KOPT-K1 (cell line): ENCODE results near the gene LRRC32.

ENCODE experiments used
- H3K27ac ChIP-seq: fragments of 200-600 bp; sonication (generic); 2 replicates; pipeline ENCODE4 v1.5.1; 2016; ENCODE audit warnings: antibody characterized with exemption, mild to moderate bottlenecking, low read depth, low read length; ENCODE audit not compliant: poor library complexity, severe bottlenecking
- H3K36me3 ChIP-seq: fragments of 200-600 bp; sonication (generic); 2 replicates; pipeline ENCODE4 v1.5.1; 2017; ENCODE audit warnings: antibody characterized with exemption, mild to moderate bottlenecking, low read length, moderate library complexity; ENCODE audit not compliant: insufficient read depth
- H3K9me3 ChIP-seq: fragments of 200-600 bp; sonication (generic); 2 replicates; pipeline ENCODE4 v1.5.1; 2017; ENCODE audit warnings: antibody characterized with exemption, low read length, mild to moderate bottlenecking; ENCODE audit not compliant: insufficient read depth, poor library complexity, severe bottlenecking

The LRRC32 gene

DNA sequence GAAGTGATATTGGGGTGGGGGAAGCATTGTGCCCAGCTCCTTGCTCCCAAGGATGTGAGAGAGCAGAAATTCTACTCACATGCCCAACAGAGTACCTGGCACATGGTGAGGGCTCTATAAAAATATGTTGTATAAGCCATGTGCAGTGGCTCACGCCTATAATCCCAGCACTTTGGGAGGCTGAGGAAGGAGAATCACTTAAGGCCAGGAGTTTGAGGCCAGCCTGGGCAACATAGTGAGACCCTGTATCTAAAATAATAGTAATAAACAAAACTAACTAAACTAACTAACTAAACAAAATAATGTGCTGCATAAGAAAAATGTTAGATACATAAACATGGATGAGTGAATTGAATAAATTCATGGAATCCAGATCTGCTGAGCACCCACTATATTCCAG, 33.2 kb upstream of the LRRC32 start:
- H3K27ac ChIP-seq: no peak overlapping the region
- H3K36me3 ChIP-seq: no peaks in the 10 kb centered on the region
- no peaks in the 10 kb centered on the region for H3K9me3 ChIP-seq

DNA sequence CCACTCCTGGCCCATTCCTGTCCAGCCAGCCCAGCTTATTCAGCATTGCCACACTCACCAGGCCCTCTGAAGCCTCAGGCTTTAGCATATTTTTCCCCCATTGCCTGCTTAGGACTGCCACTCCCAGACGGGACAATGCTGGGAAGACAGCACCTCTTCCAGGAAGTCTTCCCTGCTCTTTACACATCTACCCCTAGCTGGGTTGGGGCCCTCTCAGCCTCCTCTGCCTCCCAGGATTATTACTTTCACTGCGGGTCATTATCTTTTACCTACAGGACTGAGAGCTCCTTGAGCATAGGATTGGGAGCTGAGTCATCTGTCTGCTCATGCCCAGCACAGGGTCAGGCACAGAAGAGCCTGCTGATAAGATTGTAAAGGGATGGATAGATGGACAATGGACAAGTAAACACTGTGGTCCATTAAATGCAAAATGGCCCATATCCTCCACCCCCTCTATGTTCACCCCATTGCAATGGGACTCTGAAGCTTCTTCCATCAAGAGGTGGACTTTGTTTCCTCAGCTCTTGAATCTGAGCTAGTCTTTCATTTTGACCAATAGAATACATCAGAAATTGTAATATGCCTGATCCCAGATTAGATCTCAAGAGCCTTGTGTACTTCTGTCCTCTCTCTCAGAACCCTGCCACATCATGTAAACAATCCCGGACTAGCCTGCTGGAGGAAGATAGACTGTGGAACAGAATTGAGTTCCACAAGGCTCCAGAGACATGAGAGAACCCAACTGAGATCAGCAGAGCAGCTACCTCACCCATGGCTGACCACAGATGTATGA, 32.0 kb upstream of the LRRC32 start:
- Histone ChIP-seq H3K36me3 (no peaks in the 10 kb centered on the region), H3K9me3 (no peaks in the 10 kb centered on the region), H3K27ac (no peak overlapping the region)

DNA sequence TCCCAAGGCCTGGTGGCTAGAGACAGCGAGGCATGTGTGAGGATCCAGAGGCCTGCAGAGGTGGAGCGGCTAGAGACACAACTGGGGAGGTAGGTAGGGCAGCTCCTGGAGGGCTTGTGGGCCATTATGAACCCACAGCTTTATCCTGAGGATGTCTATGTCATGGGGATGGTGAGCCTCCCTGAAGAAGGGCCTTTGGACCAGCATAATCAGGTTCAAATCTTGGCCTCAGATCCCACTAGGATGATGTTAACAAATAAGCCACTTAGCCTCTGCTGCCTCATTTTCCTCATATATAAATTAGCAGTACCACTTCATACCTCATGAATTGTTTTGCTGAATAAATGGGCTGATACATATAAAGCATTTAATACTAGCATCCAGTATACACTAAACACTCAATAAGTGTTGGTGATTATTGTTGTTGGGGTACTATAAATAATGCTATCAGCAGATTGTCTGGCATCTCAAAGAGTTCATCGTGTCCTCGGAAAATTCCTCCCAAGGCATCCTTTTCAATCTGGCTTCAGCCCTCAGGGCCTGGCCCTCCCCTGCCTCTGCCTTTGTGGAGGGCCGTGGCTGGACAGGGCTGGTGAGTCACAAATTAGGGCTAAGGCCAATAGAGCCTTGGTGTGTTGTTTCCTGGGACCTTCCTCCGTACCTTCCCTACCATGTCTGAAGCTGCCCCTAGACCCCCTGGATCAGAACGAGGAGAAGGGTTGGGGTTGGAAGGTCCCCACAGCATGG, 30.9 kb upstream of the LRRC32 start:
- Histone ChIP-seq H3K27ac (no peak overlapping the region), H3K36me3 (no peaks in the 10 kb centered on the region), H3K9me3 (no peaks in the 10 kb centered on the region)

- H3K27ac ChIP-seq: no peak overlapping the region
- no peaks in the 10 kb centered on the region for H3K9me3 ChIP-seq
- no peaks in the 10 kb centered on the region for H3K36me3 ChIP-seq
These were observed 29.9 kb upstream of the LRRC32 start for GRCh38 chr11:76700177-76701100.

- Histone ChIP-seq H3K36me3 (no peaks in the 10 kb centered on the region), H3K9me3 (no peaks in the 10 kb centered on the region), H3K27ac (no peak overlapping the region)
These were observed 29.0 kb upstream of the LRRC32 start for GRCh38 chr11:76699451-76700091.

DNA sequence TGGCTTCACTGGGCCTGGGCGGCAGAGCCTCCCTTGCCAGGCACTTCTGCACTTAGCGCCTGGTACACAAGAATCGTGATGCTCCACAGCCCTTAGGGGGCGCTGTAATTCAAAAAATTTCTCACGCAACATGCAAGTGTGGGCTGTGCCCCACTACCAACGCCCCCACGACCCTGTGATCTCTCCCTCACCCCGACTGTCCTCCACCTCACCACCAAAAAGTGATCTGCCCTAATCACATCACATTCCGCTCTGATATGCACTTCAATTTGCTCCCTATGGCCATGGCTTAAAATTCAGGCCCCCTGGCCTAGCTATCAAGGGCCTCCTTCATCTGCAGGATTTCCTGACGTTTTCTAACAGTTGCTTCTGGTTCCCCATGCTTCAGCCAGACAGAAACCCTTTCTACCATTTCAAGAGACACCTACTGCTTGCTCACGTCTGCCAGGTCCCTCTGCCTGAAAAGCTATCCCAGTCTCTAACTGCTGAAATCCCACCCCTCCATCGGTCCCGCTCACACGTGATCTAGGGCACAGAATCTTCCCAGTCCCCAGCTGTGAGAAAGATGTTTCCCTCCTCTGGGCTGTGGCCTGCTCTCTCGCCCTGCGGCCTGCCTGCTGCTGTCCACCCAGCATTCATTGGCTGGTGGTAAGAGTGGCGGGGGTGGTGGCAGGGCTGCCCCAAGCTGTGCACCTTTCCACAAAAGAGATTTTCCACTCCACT, 27.9 kb upstream of the LRRC32 start:
- Histone ChIP-seq H3K27ac (no peak overlapping the region), H3K36me3 (no peaks in the 10 kb centered on the region), H3K9me3 (no peaks in the 10 kb centered on the region)

DNA sequence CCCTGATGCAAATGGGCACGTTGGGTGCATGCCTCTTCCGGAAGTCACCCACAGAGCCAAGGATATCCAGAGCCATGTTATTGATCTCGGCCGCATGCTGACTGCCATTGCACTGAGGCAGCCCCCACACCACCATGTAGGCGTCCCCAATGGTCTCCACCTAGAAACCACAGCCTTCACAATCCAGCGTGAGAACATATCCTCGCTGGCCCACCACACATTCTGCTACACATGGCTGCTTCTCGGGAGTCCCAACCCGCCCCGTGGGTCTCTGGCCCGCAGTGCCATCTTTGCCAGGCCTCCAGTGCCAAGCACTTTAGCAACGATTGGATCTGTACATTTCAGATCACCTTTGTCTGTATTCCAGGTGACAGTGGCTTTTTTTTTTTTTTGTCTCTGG, 26.2 kb upstream of the LRRC32 start:
- Histone ChIP-seq H3K27ac (no peak overlapping the region), H3K9me3 (no peaks in the 10 kb centered on the region), H3K36me3 (no peaks in the 10 kb centered on the region)

DNA sequence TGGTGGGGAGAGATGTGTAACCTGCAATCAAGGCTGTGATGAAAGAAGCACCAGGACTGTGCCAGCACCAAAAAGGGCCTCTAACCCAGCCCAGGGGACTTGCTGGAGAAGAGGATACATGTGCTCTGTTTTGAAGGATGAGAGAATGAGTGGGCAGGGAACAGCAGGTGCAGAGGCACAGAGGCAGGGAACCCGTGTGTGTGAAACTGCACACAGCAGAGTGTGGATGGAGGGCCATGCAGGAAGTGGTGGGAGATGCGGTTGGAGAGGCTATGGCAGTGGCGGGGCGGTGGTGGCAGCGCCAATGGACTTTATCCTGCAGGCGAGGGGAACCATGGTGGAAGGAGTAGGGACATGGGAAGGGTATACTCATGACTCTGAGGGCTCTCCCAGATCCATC, 25.2 kb upstream of the LRRC32 start:
- H3K27ac ChIP-seq: no peak overlapping the region
- H3K36me3 ChIP-seq: no peaks in the 10 kb centered on the region
- no peaks in the 10 kb centered on the region for H3K9me3 ChIP-seq

GRCh38 chr11:76695133-76695532, 24.6 kb upstream of the LRRC32 start:
- no peak overlapping the region for H3K27ac ChIP-seq
- H3K36me3 ChIP-seq: no peaks in the 10 kb centered on the region
- no peaks in the 10 kb centered on the region for H3K9me3 ChIP-seq

DNA sequence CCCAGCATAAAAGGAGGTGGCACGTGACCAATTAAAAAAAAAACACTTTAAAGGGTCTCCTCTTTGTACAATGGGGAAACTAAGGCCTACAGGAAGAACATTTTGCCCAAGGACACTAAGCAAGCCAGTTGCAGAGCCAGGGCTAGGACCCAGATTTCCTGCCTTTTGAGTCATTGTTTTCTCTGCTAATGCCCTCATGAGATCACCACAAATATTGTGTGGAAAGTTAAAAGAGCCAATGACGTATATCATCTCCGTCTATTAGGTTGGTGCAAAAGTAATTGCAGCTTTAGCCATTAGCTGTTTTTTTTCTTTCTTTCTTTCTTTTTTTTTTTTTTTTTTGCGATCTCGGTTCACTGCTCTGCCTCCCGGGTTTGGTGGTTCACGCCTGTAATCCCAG, 24.1 kb upstream of the LRRC32 start:
- no peaks in the 10 kb centered on the region for H3K9me3 ChIP-seq
- no peak overlapping the region for H3K27ac ChIP-seq
- no peaks in the 10 kb centered on the region for H3K36me3 ChIP-seq

GRCh38 chr11:76693806-76694205, 23.3 kb upstream of the LRRC32 start:
- Histone ChIP-seq H3K9me3 (no peaks in the 10 kb centered on the region), H3K36me3 (no peaks in the 10 kb centered on the region), H3K27ac (no peak overlapping the region)

DNA sequence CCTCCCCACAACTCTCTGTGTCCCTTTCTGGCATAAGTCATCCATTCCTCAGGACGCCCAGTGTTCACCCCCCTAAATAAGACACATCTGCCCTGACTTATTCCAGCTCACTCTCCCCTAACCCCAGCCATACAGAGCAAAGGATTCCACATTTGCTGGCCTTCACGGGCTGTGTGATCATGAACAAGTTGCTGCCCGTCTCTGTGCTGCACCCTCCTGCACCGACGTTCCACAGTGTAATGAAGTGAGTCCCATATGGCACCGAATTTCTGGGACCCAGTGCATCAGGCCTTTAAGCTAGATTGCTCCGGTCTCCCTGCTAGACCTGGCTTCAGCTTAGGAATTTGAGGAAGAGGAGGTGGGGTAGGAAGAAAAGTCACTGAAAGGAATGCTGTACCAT, 22.4 kb upstream of the LRRC32 start:
- H3K36me3 ChIP-seq: no peaks in the 10 kb centered on the region
- H3K27ac ChIP-seq: no peak overlapping the region
- H3K9me3 ChIP-seq: no peaks in the 10 kb centered on the region

GRCh38 chr11:76691655-76692054, 21.1 kb upstream of the LRRC32 start:
- Histone ChIP-seq H3K36me3 (no peaks in the 10 kb centered on the region), H3K9me3 (no peaks in the 10 kb centered on the region), H3K27ac (no peak overlapping the region)

GRCh38 chr11:76690736-76691135, 20.2 kb upstream of the LRRC32 start:
- Histone ChIP-seq H3K27ac (no peak overlapping the region), H3K9me3 (no peaks in the 10 kb centered on the region), H3K36me3 (no peaks in the 10 kb centered on the region)
